K562 (cell line): ENCODE measurements around the gene NBR1. TPM values are rescaled to one million over a fixed set of nuclear protein-coding genes. Genes with fewer than 3 reads are reported as not detected.
A peak's percentile ranks its signal among the peaks of the same experiment; 100 is the strongest.

Experiments
- DPF2 ChIP-seq: fragments of 450-650 bp; IDR thresholded peaks from 2 replicates; pipeline ENCODE4 v1.6.1; 2016
- GTF2E2 ChIP-seq: fragments of 200-800 bp; sonication (Bioruptor generic); IDR thresholded peaks from 2 replicates; pipeline ENCODE4 v1.6.1; 2016; ENCODE audit warnings: missing genetic modification characterization, missing compliant biosample characterization
- LEF1 ChIP-seq: fragments of 450-650 bp; IDR thresholded peaks from 2 replicates; pipeline ENCODE4 v1.6.1; 2016; ENCODE audit warnings: mild to moderate bottlenecking
- MBD1 ChIP-seq: fragments of 250-450 bp; sonication (Bioruptor Pico); IDR thresholded peaks from 2 replicates; pipeline ENCODE4 v1.8.0; 2022; ENCODE audit warnings: inconsistent platforms
- NFRKB ChIP-seq: fragments of 450-650 bp; IDR thresholded peaks from 2 replicates; pipeline ENCODE4 v1.6.1; 2016; ENCODE audit warnings: low read depth
- SMARCE1 ChIP-seq: fragments of 450-650 bp; IDR thresholded peaks from 2 replicates; pipeline ENCODE4 v1.7.1; 2016; ENCODE audit warnings: mild to moderate bottlenecking
- ZNF143 ChIP-seq: sonication (generic); formaldehyde crosslinking; IDR thresholded peaks from 2 replicates; pipeline ENCODE4 v1.9.0; 2022; ENCODE audit warnings: mild to moderate bottlenecking, missing genetic modification reagents
- ZNF232 ChIP-seq: sonication (generic); formaldehyde crosslinking; IDR thresholded peaks from 2 replicates; pipeline ENCODE4 v1.8.0; 2022; ENCODE audit warnings: mild to moderate bottlenecking, missing genetic modification reagents
- ZNF41 ChIP-seq: fragments of 250-450 bp; sonication (Bioruptor Pico); conservative IDR thresholded peaks from 2 replicates; pipeline ENCODE4 v1.4.0; 2020; ENCODE audit warnings: mild to moderate bottlenecking
- ZNF717 ChIP-seq: fragments of 250-450 bp; sonication (Bioruptor Pico); IDR thresholded peaks from 2 replicates; pipeline ENCODE4 v1.5.0; 2021
- polyA plus RNA-seq, 8 experiments: library from polyadenylated mRNA; depleted of rRNA in 4 of 8; stranded (reverse) in 5 of 8; unstranded in 3 of 8; fragments of >200 nt; fragmentation: Nextera tagmentation in 2 of 8; fragmentation: Illumina TruSeq in 1 of 8; extraction: Ambion mirVana in 2 of 8; extraction: Trizol in 1 of 8; gene quantifications; 2 replicates each; pipeline versions ENCODE4 v1.2.1 to v1.2.3, GENCODE V29; 2011 to 2014; ENCODE audit warnings: inconsistent platforms in 1 of 8, missing spikeins in 1 of 8
- total RNA-seq, 7 experiments: library from RNA; depleted of rRNA in 6 of 7; stranded (reverse); fragments of >200 nt in 6 of 7; fragmentation: Illumina TruSeq in 2 of 7; extraction: Trizol in 2 of 7; gene quantifications; 2 replicates each; pipeline versions ENCODE4 v1.2.1 to v1.2.3, GENCODE V29; 2011 to 2021; ENCODE audit warnings: low replicate concordance in 1 of 7
- TF ChIP-seq, protein P1 (sequence below), 2 experiments: fragments of 450-650 bp; IDR thresholded peaks; 2 replicates each; pipeline ENCODE4 v1.6.1; 2018; ENCODE audit warnings: mild to moderate bottlenecking in 2 of 2, low read depth in 1 of 2; ENCODE audit not compliant: partially characterized antibody in 2 of 2
- TF ChIP-seq, protein P2 (sequence below): sonication (generic); formaldehyde crosslinking; IDR thresholded peaks from 2 replicates; pipeline ENCODE4 v1.4.0; 2020; ENCODE audit warnings: mild to moderate bottlenecking, missing genetic modification reagents

NBR1 gene
- total and polyA plus RNA-seq, 9 of the 15 experiments (the other 6 are each of a cell fraction or from before 2014, with no cell fraction given) = 4.2 to 70.1 (median 39.9) TPM

DNA sequence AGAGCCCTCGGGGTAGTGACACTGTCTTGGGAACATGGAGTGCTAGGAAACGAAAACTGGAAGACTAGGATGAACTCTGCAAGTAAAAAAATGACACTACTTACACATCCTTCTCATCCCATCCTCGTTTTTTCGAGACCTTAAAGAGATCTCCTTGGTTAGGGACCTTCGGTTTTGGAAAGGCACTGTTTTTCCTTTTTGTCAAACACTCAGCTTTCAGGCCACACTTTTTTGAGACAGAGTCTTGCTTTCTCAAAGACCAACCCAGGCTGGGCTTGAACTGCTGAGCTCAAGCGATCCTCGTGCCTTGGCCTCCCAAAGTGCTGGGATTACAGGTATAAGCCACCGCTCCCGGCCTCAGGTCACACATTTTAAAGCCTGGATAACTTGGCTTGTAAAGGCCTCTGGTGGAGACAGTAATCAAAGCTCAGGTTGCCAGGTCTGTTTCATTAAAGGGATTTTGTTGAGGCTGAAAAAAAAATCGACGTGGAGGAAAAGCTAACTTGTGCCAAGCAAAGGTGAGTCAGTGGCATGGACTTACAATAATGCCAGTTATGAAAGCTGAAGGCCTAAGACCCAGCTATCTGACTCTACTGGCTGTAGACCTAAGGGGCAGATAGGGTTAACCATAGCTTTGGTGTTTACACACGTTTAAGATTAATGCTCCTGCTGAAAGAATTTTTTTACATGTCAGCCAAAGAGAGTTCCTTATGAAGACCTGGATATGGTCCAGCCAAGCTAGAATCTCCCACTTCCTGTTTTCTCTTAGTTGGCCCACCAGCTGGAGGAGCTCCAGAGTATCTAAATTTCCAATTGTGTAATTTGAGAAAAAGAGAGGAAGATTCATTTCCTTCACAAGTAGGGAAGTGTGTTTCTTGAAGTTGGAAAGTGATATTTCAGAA is 823 bp downstream of the NBR1 start (continued):
- TF ChIP-seq MBD1 (CRISPR knock-in tag) (no peak), ZNF143 (no peak), GTF2E2 (no peak), ZNF232 (CRISPR knock-in tag) (no peak), ZNF717 (CRISPR knock-in tag) (no peak), ZNF41 (CRISPR knock-in tag) (no peak), SMARCE1 (0 out of 2 replicates have a peak, but pooled peaks have one; percentile 27), NFRKB (no peak), DPF2 (peak; percentile 38; the same call in 1 of the 2 replicates), LEF1 (peak; percentile 65; the same call in 1 of the 2 replicates)
- TF ChIP-seq, protein P1, sequence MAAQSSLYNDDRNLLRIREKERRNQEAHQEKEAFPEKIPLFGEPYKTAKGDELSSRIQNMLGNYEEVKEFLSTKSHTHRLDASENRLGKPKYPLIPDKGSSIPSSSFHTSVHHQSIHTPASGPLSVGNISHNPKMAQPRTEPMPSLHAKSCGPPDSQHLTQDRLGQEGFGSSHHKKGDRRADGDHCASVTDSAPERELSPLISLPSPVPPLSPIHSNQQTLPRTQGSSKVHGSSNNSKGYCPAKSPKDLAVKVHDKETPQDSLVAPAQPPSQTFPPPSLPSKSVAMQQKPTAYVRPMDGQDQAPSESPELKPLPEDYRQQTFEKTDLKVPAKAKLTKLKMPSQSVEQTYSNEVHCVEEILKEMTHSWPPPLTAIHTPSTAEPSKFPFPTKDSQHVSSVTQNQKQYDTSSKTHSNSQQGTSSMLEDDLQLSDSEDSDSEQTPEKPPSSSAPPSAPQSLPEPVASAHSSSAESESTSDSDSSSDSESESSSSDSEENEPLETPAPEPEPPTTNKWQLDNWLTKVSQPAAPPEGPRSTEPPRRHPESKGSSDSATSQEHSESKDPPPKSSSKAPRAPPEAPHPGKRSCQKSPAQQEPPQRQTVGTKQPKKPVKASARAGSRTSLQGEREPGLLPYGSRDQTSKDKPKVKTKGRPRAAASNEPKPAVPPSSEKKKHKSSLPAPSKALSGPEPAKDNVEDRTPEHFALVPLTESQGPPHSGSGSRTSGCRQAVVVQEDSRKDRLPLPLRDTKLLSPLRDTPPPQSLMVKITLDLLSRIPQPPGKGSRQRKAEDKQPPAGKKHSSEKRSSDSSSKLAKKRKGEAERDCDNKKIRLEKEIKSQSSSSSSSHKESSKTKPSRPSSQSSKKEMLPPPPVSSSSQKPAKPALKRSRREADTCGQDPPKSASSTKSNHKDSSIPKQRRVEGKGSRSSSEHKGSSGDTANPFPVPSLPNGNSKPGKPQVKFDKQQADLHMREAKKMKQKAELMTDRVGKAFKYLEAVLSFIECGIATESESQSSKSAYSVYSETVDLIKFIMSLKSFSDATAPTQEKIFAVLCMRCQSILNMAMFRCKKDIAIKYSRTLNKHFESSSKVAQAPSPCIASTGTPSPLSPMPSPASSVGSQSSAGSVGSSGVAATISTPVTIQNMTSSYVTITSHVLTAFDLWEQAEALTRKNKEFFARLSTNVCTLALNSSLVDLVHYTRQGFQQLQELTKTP (IDR thresholded peaks at IDR 0.05; ENCODE audit: low read depth in 1 of 2, partially characterized antibody in 2 of 2) = no peak
- TF ChIP-seq, protein P2, sequence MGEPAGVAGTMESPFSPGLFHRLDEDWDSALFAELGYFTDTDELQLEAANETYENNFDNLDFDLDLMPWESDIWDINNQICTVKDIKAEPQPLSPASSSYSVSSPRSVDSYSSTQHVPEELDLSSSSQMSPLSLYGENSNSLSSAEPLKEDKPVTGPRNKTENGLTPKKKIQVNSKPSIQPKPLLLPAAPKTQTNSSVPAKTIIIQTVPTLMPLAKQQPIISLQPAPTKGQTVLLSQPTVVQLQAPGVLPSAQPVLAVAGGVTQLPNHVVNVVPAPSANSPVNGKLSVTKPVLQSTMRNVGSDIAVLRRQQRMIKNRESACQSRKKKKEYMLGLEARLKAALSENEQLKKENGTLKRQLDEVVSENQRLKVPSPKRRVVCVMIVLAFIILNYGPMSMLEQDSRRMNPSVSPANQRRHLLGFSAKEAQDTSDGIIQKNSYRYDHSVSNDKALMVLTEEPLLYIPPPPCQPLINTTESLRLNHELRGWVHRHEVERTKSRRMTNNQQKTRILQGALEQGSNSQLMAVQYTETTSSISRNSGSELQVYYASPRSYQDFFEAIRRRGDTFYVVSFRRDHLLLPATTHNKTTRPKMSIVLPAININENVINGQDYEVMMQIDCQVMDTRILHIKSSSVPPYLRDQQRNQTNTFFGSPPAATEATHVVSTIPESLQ (CRISPR knock-in tag) = no peak
